DMS153 treated with DMSO at 0.1 percent for 48 hours (cell line): ENCODE data around the gene APCDD1L.
"Not testable (repeated sequence)": the region's sequence is repeated elsewhere in the genome, so short reads cannot be mapped to it uniquely, and the experiment has no call there.

Source experiments
- DNase-seq: peaks from one replicate; lab custom pipeline; 2025; ENCODE audit not compliant: unreplicated experiment; lab: John Stamatoyannopoulos, UW

APCDD1L gene

GRCh38 chr20:58418949-58419748, 96.0 kb downstream of the APCDD1L start:
- DNase-seq: no peak

- DNase-seq: no peak
Observed at GRCh38 chr20:58417438-58417837, 97.8 kb downstream of the APCDD1L start.

GRCh38 chr20:58416835-58417234, 98.4 kb downstream of the APCDD1L start:
- DNase-seq: no peak

GRCh38 chr20:58416057-58416456, 99.1 kb downstream of the APCDD1L start:
- DNase-seq: no peak

GRCh38 chr20:58414786-58415185, 100.4 kb downstream of the APCDD1L start:
- not testable (repeated sequence) for DNase-seq

GRCh38 chr20:58414216-58414615, 101.0 kb downstream of the APCDD1L start:
- DNase-seq: not testable (repeated sequence)
